Right ventricle myocardium superior (tissue), 1 donor: ENCODE results near the gene MYH7. TPM values are rescaled to one million over a fixed set of nuclear protein-coding genes. Genes with fewer than 3 reads are reported as not detected.
A peak's percentile ranks its signal among the peaks of the same experiment; 100 is the strongest.
"Not testable (repeated sequence)": the region's sequence is repeated elsewhere in the genome, so short reads cannot be mapped to it uniquely, and the experiment has no call there.

ENCODE experiments used
- ATAC-seq: fragments of 200-7000 bp; cut with Tn5 transposase; one replicate; pipeline ENCODE4 v1.9.1; 2020; ENCODE audit warnings: mild to moderate bottlenecking; ENCODE audit not compliant: poor library complexity
- DNase-seq: peaks from one replicate; pipeline ENCODE4 v3.0.0-alpha.2; 2020
- intact Hi-C: fragments of 100-400 bp; cut with DNase I; formaldehyde crosslinking; loops from one replicate; pipeline ENCODE4 v1.11.2; 2022
- total RNA-seq: library from RNA; stranded (reverse); fragmentation: NEBNext Ultra II Directional; extraction: Animal tissue kit (Norgen Biotek cat#: 25700); gene quantifications from one replicate; pipeline ENCODE4 v1.2.1, GENCODE V29; 2021
- donor health status: DM: no; HTN: yes; CAD: no; lungs with severe emphysema.

MYH7 gene
- total RNA-seq, 1 donor from 2014 or later = 11,793 TPM

DNA sequence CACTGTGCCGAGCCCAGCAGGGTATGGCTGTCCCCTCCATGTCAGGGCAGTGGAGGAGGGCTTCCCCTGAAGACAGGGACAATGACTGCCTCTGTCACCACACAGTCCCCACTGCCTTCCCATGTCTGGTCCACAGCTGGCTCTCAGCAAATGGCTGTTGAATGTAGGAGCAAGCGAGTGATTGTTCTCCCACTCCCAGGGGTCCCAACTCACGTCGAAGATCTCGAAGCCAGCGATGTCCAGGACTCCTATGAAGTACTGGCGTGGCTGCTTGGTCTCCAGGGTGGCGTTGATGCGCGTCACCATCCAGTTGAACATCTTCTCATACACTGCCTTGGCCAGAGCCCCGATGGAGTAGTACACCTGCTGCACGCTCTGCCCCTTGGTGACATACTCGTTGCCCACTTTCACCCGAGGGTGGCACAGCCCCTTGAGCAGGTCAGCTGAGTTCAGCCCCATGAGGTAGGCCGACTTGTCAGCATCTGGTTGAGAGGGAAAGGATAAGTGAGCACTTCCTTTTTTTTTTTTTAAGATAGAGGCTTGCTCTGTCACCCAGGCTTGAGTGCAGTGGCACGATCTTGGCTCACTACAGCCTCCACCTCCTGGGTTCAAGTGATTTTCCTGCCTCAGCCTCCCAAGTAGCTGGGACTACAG lies 34.8 kb downstream of the MYH7 start:
- DNase-seq = peak; percentile 36
- intact Hi-C loops = not testable (repeated sequence)

DNA sequence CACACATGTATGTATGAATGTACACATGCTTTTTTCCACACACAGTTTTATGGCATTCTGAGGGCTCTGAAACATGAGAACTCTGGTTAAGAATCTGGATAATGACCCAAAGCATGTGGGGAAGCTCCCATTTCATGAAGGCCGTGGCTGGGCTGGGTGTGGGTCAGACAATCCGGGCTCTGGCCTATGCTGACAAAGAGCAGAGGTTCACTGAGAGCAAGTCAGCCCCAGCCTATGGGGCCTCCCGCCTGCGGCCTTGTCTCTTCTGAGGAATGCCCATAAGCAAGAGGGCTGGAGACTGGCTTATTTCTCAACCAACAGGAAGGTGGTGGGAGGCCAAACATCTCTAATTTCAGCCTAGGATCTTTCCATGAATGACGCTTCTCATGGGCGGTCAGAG lies 35.9 kb downstream of the MYH7 start:
- intact Hi-C loops = no loop called here
- no peak for ATAC-seq
- DNase-seq = peak; percentile 41

More for the DNA sequence above, 34.8 kb downstream of the MYH7 start:
- peak; percentile 1 for ATAC-seq

DNA sequence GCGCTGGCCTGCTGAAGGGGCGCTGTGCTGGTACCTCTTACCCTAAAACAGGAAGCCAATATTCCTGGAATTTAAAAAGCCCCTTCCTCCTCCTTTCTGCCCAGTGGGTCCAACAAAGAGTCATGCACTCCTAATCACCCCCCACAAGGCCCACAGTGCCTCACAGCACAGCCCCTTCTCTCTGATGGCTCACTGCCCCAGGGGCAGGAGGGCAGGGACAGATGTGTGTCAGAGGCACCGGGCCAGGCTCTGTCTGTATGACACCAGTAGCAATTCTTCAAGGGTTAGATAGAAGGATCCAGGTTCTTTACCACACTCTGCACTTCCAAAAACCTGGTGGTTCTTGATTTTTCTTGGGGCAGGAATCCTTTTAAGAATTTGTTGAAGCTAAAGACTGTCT lies 36.3 kb downstream of the MYH7 start:
- intact Hi-C loops = no loop called here
- DNase-seq = peak; percentile 31
- ATAC-seq = no peak

GRCh38 chr14:23398348-23398747 lies 37.1 kb downstream of the MYH7 start:
- DNase-seq (no peak), ATAC-seq (no peak)
- intact Hi-C loops = no loop called here

DNA sequence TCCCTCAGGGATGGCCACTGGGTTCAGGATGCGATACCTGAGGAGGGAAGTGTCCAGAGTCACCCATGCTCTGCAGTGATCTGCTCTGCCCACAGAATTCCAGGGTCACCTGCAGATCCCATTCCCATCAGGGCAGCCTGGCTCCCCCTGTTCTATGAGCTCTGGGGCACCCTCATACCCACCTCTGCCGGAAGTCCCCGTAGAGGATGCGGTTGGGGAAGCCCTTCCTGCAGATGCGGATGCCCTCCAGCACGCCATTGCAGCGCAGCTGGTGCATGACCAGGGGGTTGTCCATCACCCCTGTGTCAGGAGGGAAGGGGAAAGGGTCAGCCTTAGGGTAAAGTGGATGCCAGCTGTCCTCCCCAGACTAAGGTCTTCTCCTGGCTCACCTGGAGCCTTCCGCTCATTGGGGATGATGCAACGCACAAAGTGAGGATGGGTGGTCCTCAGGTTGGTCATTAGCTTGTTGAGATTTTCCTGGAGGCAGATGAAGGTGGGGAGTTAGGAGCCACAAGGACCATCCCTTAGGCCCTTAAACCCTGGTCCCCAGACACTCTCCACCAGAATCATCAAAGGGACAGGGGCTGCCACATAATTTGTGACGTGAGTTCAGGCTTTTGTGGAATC lies 38.6 kb downstream of the MYH7 start:
- ATAC-seq = peak; percentile 0
- DNase-seq = no peak
- intact Hi-C loops = no loop called here

GRCh38 chr14:23396126-23396525 lies 39.3 kb downstream of the MYH7 start:
- no peak for ATAC-seq
- intact Hi-C loops = no loop called here
- DNase-seq = peak; percentile 23

DNA sequence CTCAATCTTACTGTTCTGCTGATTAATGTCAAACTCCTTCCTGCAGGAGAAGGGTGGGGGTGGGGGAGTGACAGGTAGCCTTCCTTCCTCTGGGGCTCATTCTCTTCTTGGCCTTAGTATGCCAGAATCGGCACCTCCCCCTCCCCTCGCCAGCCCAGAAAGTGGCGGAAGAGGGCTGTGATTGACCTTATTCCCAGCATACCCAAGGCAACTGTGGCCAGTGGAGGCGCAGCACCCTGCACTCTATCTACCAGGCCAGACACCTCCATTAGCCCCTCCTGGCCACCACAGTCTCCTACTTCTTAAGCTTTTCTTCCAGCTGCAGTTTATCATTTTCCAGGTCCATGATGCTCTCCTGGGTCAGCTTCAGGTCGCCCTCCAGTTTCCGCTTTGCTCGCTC lies 42.8 kb downstream of the MYH7 start:
- ATAC-seq (no peak), DNase-seq (no peak)
- intact Hi-C loops = no loop called here

GRCh38 chr14:23389871-23390270 lies 45.6 kb downstream of the MYH7 start:
- ATAC-seq = peak; percentile 1
- DNase-seq, intact Hi-C loops: not testable (repeated sequence)

GRCh38 chr14:23389396-23389795 lies 46.1 kb downstream of the MYH7 start:
- intact Hi-C loops = no loop called here
- no peak for DNase-seq

GRCh38 chr14:23388996-23389395 lies 46.5 kb downstream of the MYH7 start:
- intact Hi-C loops = no loop called here
- no peak for DNase-seq
- ATAC-seq = peak; percentile 0

More at GRCh38 chr14:23389396-23389795, 46.1 kb downstream of the MYH7 start:
- no peak for ATAC-seq

GRCh38 chr14:23387916-23388882 lies 47.3 kb downstream of the MYH7 start:
- intact Hi-C loops = no loop called here
- DNase-seq (no peak), ATAC-seq (peak; percentile 0)

GRCh38 chr14:23386999-23387398 lies 48.5 kb downstream of the MYH7 start:
- intact Hi-C loops = no loop called here

DNA sequence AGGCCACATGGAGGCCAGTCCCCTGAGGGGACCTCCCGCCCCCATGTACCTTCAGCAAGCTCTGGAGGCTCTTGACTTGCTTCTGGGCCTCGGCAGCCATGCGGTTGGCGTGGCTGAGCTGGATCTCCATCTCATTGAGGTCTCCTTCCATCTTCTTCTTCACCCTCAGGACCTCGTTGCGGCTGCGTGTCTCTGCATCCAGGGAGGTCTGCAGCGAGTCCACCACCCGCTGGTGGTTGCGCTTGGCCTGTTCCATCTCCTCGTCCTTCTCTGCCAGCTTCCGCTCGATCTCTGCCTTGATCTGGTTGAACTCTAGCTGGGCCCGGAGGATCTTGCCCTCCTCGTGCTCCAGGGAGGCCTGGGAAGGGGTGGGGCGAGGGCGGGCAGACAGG lies 49.2 kb downstream of the MYH7 start:
- DNase-seq, intact Hi-C loops, ATAC-seq: not testable (repeated sequence)

More at GRCh38 chr14:23386999-23387398, 48.5 kb downstream of the MYH7 start:
- DNase-seq (no peak), ATAC-seq (no peak)

GRCh38 chr14:23385642-23386265 lies 49.7 kb downstream of the MYH7 start:
- intact Hi-C loops = no loop called here
- DNase-seq (no peak), ATAC-seq (no peak)

- no peak for DNase-seq
- intact Hi-C loops = no loop called here
- no peak for ATAC-seq
Measured at GRCh38 chr14:23385244-23385641, 50.2 kb downstream of the MYH7 start.

- no peak for ATAC-seq
- intact Hi-C loops = loop anchor here (5.0 kb wide), 1 partner anchor 57 kb away; no protein-coding TSS in a partner anchor
- no peak for DNase-seq
Measured at GRCh38 chr14:23384364-23385080, 50.9 kb downstream of the MYH7 start.

DNA sequence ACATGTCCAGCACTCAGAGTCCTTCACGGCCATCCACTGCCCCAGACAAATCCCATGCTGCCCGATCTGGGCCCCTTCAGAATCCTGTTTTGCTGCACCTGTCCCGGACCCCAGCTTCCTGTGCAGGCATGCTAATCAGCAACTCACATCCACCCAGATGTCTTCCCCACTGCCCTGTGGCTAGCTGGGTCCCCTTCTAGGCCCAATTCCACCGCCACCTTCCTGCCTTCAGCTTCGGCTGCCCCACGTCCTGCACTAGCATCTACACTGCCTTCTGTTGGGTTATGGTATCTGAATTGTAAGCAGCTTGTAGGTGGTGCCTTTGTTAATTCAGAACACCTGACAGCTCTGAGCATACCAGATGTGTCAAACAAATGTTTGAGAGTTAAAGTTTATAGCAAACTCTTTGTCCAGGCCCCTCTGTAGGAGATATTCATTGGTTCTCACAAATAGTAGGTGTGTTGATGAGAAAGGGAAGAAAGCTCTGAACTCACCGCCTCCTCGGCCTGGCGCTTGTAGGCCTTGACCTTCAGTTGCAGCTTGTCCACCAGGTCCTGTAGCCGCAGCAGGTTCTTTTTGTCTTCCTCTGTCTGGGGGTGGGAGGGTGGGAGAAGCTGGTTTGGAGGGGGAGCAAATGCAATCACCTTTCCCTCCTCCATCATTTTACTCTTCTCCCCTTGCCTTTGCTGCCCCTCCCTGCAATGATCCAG lies 52.6 kb downstream of the MYH7 start:
- intact Hi-C loops = loop anchor here (5.0 kb wide), 1 partner anchor 56 kb away; no protein-coding TSS in a partner anchor
- no peak for DNase-seq
- ATAC-seq = no peak

DNA sequence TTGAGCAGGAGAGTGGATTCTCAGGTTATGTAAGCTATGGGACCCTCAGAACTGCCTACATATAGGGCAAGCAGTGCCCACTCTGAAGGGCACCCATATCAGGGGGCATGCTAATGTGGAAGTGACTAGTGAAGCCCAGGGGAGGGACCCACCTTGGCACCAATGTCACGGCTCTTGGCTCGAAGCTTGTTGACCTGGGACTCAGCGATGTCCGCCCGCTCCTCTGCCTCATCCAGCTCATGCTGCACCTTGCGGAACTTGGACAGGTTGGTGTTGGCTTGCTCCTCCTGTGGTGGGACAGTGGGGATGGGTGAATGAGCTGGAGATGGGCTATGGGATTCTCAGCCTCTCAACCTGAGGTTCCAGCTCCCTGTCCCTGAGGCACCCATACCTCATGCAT lies 53.2 kb downstream of the MYH7 start:
- intact Hi-C loops = loop anchor here (5.0 kb wide), 1 partner anchor 55 kb away; no protein-coding TSS in a partner anchor
- ATAC-seq (no peak), DNase-seq (no peak)
